ENCODE measurements around the gene NECAB3.

DNA sequence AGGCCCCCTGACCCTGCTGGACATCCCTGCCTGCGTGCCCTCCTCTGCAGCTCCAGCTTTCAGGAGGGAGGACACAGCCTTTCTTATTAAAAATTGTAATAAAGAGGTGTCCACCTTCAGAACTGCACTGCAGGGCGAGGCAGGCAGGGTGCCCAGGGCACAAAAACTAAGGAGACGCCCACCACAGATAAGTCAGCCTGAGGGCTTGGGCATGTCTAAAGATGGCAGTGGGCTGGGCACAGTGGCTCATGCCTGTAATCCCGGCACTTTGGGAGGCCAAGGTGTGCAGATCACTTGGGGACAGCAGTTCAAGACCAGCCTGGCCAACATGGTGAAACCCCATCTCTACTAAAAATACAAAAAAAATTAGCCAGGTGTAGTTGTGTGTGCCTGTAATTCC, 19.1 kb downstream of the NECAB3 start:
- TF ChIP-seq POLR2AphosphoS5 (IDR thresholded peaks at IDR 0.05) (no peak), EP300 (IDR thresholded peaks at IDR 0.05) (no peak), POLR2A (IDR thresholded peaks at IDR 0.05; ENCODE audit: low read depth) (no peak)
- TF ChIP-seq, protein P1, sequence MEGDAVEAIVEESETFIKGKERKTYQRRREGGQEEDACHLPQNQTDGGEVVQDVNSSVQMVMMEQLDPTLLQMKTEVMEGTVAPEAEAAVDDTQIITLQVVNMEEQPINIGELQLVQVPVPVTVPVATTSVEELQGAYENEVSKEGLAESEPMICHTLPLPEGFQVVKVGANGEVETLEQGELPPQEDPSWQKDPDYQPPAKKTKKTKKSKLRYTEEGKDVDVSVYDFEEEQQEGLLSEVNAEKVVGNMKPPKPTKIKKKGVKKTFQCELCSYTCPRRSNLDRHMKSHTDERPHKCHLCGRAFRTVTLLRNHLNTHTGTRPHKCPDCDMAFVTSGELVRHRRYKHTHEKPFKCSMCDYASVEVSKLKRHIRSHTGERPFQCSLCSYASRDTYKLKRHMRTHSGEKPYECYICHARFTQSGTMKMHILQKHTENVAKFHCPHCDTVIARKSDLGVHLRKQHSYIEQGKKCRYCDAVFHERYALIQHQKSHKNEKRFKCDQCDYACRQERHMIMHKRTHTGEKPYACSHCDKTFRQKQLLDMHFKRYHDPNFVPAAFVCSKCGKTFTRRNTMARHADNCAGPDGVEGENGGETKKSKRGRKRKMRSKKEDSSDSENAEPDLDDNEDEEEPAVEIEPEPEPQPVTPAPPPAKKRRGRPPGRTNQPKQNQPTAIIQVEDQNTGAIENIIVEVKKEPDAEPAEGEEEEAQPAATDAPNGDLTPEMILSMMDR (IDR thresholded peaks at IDR 0.05) = no peak
